ENCODE data around the gene ANK2. TPM values are rescaled to one million over a fixed set of nuclear protein-coding genes. Genes with fewer than 3 reads are reported as not detected.

ANK2 gene
- total and polyA plus RNA-seq, 2 of the 13 experiments (the other 11 are each of a cell fraction or from before 2014, with no cell fraction given) = 2.7 to 15.1 TPM

GRCh38 chr4:113141901-113142346, 92.5 kb downstream of the ANK2 start (continued):
- no peak for TF ChIP-seq ZNF234 (CRISPR knock-in tag; conservative IDR thresholded peaks at IDR 0.05)
- TF ChIP-seq ZHX1 (CRISPR knock-in tag; IDR thresholded peaks at IDR 0.05; ENCODE audit: low read depth) = no peak
- 0 out of 2 replicates have a peak, but pooled peaks have one; percentile 27 for TF ChIP-seq JUN (CRISPR knock-in tag; IDR thresholded peaks at IDR 0.05)
- no peak for TF ChIP-seq TRIM22 (IDR thresholded peaks at IDR 0.05)
- TF ChIP-seq DMAP1 (CRISPR knock-in tag; IDR thresholded peaks at IDR 0.05) = peak; percentile 61; the same call in 1 of the 2 replicates
- TF ChIP-seq ZNF30 (CRISPR knock-in tag; IDR thresholded peaks at IDR 0.05) = no peak
- no peak for TF ChIP-seq ZBTB33 (CRISPR knock-in tag; IDR thresholded peaks at IDR 0.05)
- peak; percentile 75 for TF ChIP-seq FOXA1 (IDR thresholded peaks at IDR 0.05)
- peak; percentile 91 for TF ChIP-seq FOXA1 (CRISPR knock-in tag; IDR thresholded peaks at IDR 0.05)
- TF ChIP-seq HNF4G (IDR thresholded peaks at IDR 0.05; ENCODE audit: borderline replicate concordance, low read depth, low read length) = no peak
- TF ChIP-seq HNF4G (CRISPR knock-in tag; IDR thresholded peaks at IDR 0.05; ENCODE audit: borderline replicate concordance, low read depth) = no peak
- TF ChIP-seq SNAI1 (CRISPR knock-in tag; IDR thresholded peaks at IDR 0.05; ENCODE audit: borderline replicate concordance) = no peak
- no peak for TF ChIP-seq ZNF337 (CRISPR knock-in tag; IDR thresholded peaks at IDR 0.05; ENCODE audit: borderline replicate concordance, low read depth)
- TF ChIP-seq HES4 (CRISPR knock-in tag; IDR thresholded peaks at IDR 0.05; ENCODE audit: borderline replicate concordance) = no peak
- TF ChIP-seq ZNF510 (CRISPR knock-in tag; IDR thresholded peaks at IDR 0.05; ENCODE audit: low read depth) = no peak
- TF ChIP-seq HOXA3 (CRISPR knock-in tag; IDR thresholded peaks at IDR 0.05) = peak; percentile 54; the same call in 1 of the 2 replicates
- no peak for TF ChIP-seq ZNF136 (CRISPR knock-in tag; IDR thresholded peaks at IDR 0.05; ENCODE audit: low read depth)
- no peak for TF ChIP-seq ZNF567 (CRISPR knock-in tag; IDR thresholded peaks at IDR 0.05; ENCODE audit: borderline replicate concordance)
- no peak for TF ChIP-seq PRDM10 (CRISPR knock-in tag; IDR thresholded peaks at IDR 0.05; ENCODE audit: low read depth)
